Stimulated activated CD4-positive, alpha-beta T cell treated with anti-CD3 and anti-CD28 coated beads, TNF-alpha, amount 100 ng/mL, for 4 hours (primary cell): Measurements from ENCODE around the gene HAUS5.
"Not testable (repeated sequence)": the region's sequence is repeated elsewhere in the genome, so short reads cannot be mapped to it uniquely, and the experiment has no call there.

Experiments
- DNase-seq, 3 experiments: peaks; one replicate each; pipeline ENCODE4 v3.0.0-alpha.2; 2020; ENCODE audit warnings: low read depth in 3 of 3

Gene HAUS5

DNA sequence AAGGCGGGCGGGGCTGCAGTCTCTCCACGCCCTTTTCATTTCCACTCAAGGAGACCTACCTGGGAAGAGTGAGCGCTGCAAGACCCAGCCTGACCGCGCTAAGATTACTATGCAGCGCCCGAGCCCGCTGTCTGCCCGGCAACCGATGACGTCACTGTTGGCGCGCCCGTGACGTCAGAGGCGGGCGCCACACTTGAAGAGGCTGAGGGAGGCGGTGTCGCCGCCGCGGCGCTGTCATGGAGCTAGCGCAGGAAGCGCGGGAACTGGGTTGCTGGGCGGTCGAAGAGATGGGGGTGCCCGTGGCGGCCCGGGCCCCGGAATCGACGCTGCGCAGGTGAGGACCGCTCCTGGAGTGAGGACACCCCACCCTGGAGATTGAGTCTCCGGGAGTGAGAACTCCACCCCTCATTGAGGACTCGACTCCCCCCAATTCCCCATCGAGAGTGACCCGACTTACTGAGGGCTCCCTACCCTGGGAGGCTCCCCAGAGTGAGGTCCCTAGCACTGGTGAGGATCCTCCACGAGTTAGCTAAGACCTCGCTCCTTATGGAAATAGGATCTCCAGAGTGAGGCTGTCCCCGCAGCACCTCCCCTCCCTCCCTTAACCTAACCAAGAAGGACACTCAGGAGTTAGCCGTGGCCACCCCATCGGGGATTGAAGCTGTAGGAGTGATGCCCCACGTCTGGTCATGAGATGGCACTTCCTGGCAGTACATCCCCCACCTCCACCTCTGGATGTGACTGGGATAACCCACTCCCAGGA is at the start of gene HAUS5:
Gene HAUS5, plus strand, starts transcription at position 177 of the 763 bp plus-strand sequence. Its CDS starts 60 bp downstream, at position 237.
- DNase-seq: peak; percentile 90 to 93 (median 92)

GRCh38 chr19:35562776-35563175 is 49.8 kb upstream of the HAUS5 start:
- DNase-seq: no peak

GRCh38 chr19:35563207-35563829 is 49.2 kb upstream of the HAUS5 start, which contains the start of gene ATP4A:
TSS of gene ATP4A (minus strand) at chr19:35563658. CDS start at chr19:35563629, 29 bp downstream.
- no peak for DNase-seq

DNA sequence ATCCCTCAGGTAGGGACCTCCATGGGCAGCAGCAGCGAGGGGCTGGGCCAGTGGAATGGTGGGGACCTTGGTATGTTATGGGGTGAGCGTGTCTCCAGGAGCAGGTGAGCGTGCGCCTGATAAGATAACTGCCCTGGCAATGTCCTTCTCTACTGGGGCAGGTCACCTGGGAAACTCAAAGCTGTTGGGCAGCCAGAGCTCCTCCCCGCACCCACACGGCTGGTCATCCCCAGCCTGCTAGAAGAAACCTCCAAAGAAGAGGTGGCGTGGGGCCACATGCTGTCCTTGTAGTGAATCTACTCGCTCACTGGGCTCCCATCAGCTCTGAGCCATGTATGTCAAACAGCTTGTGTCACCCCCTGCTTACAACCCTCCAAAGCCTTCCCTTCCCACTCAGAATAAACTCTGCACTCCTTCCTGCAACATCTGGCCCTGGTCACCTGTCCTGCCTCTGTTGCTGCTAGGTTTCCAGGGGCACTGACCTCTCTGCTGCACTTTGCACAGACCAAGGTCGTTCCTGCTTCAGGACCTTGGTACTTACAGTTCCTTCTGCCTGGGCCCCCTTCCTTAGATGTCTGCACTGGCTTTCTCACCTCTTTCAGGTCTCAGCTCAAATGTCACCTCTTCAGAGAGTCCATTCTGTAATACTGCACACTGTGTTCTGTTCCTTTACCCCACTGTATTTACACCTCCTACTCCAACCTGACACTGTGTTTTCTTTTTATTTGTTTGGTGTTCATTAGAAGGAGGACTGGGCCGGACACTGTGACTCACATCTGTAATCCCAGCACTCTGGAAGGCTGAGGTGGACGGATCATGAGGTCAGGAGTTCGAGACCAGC is 47.3 kb upstream of the HAUS5 start:
- DNase-seq: no peak

DNA sequence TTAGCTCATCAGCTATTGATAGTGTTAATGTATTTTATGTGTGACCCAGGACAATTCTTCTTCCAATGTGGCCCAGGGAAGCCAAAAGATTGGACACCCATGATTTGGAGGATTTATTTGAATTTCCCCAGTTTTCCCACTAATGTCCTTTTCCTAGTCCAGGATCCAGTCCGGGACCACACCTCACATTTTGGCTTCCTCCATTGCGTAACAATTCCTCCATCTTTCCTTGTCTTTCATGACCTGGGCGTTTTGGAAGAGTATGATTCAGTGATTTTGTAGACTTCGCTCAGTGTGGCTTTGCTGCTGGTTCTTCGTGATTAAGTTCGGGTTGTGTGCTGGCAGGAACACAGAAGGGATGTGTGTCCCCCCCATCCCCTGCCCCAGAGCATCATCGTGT is 45.8 kb upstream of the HAUS5 start:
- no peak for DNase-seq

DNA sequence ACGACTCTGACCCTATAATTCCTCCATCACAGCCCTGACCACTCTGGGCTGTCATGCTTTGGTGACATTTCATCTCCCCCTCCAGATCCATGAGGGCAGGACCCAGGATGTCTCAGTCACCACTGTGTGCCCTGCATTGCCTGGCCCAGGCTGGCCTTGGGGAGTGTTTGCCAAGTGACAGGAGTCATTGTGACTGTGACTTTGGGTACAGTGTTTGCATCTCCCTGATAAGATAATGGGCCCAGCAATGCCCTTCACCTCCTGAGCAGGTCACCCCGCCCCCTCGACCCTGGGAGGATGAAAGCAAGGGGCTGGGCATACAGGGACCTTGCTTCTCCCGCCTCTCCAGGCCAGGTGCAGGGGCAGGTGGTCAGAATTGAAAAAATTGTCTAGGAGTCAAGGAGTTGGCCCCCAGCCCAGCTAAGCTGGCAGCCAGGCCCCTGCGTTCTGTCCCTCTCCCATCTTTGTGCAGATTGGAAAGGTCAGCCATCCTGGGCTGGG is 43.2 kb upstream of the HAUS5 start:
- DNase-seq: no peak

- DNase-seq: no peak
Measured at GRCh38 chr19:35571406-35571965, 41.0 kb upstream of the HAUS5 start.

DNA sequence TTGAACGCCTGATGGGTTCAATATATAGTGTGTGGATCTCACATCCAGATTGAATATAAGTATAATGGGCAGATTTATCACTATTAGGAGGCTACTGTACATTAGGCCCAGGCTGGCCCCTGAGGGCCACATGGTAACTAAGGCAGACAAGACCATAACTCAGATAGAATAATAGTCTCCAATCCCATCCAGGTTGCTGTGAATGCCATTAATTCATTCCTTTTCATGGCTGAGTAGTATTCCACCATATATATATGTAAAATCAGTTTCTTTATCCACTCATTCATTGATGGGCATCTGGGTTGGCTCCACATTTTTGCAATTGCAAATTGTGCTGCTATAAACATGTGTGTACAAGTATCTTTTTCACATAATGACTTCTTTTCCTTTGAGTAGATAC is 34.6 kb upstream of the HAUS5 start:
- no peak for DNase-seq

DNA sequence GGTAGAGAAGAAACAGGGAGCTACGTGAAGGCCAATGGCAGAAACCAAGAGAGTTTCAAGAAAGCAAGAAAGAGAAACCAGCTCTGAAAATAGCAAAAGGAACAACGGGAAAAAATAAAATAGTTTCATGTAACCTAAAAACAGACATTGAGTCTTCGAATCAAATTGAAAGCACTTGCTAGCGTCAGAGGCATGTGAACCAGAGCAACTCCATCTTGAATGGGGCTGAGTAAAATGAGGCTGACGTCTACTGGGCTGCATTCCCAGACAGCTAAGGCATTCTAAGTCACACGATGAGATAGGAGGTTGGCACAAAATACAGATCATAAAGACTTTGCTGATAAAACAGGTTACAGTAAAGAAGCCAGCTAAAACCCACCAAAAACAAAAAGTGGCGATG is 33.8 kb upstream of the HAUS5 start:
- no peak for DNase-seq

GRCh38 chr19:35582760-35583159 is 29.8 kb upstream of the HAUS5 start:
- DNase-seq: no peak

GRCh38 chr19:35585848-35586247 is 26.7 kb upstream of the HAUS5 start, which contains the start of gene PMIS2:
TSS of gene PMIS2 (plus strand) at chr19:35586173. CDS start at chr19:35586260, 87 bp downstream.
- no peak for DNase-seq

GRCh38 chr19:35587321-35587720 is 25.2 kb upstream of the HAUS5 start:
- DNase-seq: no peak

GRCh38 chr19:35590875-35591274 is 21.7 kb upstream of the HAUS5 start:
- DNase-seq: no peak

GRCh38 chr19:35592226-35592625 is 20.3 kb upstream of the HAUS5 start:
- DNase-seq: no peak

GRCh38 chr19:35595026-35595425 is 17.5 kb upstream of the HAUS5 start:
- not testable (repeated sequence) for DNase-seq

GRCh38 chr19:35595928-35596327 is 16.6 kb upstream of the HAUS5 start:
- DNase-seq: no peak

DNA sequence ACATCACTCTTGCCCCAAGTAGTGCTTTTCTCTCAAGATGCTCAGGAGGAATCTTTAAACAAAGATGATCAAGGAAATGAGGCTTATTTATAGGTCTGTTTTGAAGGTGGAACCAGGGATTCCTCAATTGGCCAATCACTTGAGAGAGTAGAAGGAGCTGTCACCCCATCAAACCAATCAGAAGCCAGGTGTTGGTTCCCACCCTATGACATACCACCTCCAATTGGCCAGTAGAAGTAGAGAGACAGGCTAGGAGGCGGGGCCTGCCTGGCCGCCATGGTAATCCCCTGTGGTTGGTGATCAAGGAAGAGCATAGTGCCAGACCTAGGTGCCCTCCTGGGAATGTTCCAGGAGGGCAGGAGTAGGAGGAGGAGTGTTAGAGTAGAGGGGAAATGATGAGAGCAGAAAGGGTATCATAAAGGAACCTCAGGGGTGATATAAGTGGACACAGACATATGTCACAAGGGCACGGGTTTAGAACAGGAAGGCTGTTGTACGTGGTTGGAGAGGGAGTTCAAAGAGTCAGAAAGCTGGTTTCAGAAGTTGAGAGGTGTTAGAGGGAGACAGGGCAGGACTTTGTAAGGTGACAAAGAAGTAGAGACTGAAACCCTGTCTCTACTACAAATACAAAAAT is 16.1 kb upstream of the HAUS5 start:
- no peak for DNase-seq

DNA sequence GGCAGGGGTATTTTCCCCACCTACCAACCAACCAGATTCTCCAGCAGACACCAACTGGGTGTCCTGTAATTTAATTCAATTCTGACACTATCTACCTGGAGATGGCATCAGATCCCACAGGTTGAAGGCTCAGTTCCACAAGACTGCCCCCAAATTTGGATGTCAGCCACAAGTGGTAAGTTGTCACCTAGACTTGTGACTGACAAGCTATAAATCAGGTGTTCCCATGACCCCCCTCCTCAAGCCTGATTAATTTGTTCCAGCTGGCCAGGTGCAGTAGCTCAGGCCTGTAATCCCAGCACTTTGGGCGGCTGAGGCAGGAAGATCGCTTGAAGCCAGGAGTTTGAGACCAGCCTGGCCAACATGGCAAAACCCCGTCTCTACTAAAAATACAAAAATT is 10.6 kb upstream of the HAUS5 start:
- DNase-seq: no peak

- DNase-seq: not testable (repeated sequence)
Measured at GRCh38 chr19:35604436-35604835, 8.1 kb upstream of the HAUS5 start.

DNA sequence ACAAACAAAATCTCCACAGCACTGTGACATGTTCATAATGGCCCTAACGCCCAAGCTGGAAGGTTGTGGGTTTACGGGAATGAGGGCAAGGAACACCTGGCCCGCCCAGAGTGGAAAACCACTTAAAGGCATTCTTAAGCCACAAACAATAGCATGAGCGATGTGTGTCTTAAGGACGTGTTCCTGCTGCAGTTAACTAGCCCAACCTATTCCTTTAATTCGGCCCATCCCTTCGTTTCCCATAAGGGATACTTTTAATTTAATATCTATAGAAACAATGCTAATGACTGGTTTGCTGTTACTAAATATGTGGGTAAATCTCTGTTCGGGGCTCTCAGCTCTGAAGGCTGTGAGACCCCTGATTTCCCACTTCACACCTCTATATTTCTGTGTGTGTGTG is 5.4 kb upstream of the HAUS5 start:
- DNase-seq: not testable (repeated sequence)

GRCh38 chr19:35607661-35608060 is 4.9 kb upstream of the HAUS5 start:
- no peak for DNase-seq
